ENCODE measurements around the gene CDC37L1. TPM values are rescaled to one million over a fixed set of nuclear protein-coding genes. Genes with fewer than 3 reads are reported as not detected.

Gene CDC37L1
- total RNA-seq, 2 donors from 2014 or later = 18.4 to 22.2 TPM

GRCh38 chr9:4670591-4670990 is 8.8 kb upstream of the CDC37L1 start:
- H3K4me3 Mint-ChIP-seq = no peak overlapping the region
- no peak overlapping the region for H3K9ac ChIP-seq (ENCODE audit: extremely low read depth, low read length, poor library complexity, severe bottlenecking)
- WGBS, 2 experiments (ENCODE audit: insufficient coverage in 1 of 2, insufficient read length in 1 of 2) = 86 to 87% methylated on average over 1 to 2 of the region's 3 CpGs
- H3K36me3 ChIP-seq (ENCODE audit: control insufficient read depth, insufficient read depth, low read length) = no peaks in the 10 kb centered on the region
- H3K36me3 Mint-ChIP-seq (ENCODE audit: low read depth) = no peaks in the 10 kb centered on the region
- no peak overlapping the region for H3K27ac Mint-ChIP-seq
- DNase-seq = no peak
- H3K4me1 ChIP-seq (ENCODE audit: control insufficient read depth, insufficient read depth, low read length) = peaks cover under 1% of the 10 kb centered on the region
- H3K27me3 Mint-ChIP-seq (ENCODE audit: insufficient read depth) = no peaks in the 10 kb centered on the region
- H3K9me3 Mint-ChIP-seq = no peaks in the 10 kb centered on the region
- H3K4me1 Mint-ChIP-seq = peaks cover 7% of the 10 kb centered on the region
- H3K4me3 ChIP-seq (ENCODE audit: low read length) = no peak overlapping the region
- H3K9me3 ChIP-seq (ENCODE audit: control insufficient read depth, low read length) = no peaks in the 10 kb centered on the region
- TF ChIP-seq CTCF (conservative IDR thresholded peaks at IDR 0.05) = no peak
- H3K27me3 ChIP-seq (ENCODE audit: control insufficient read depth, insufficient read depth, low read length, poor library complexity, severe bottlenecking) = no peaks in the 10 kb centered on the region
- no peak overlapping the region for H3K27ac ChIP-seq (ENCODE audit: low read depth, low read length)

GRCh38 chr9:4671737-4672136 is 7.6 kb upstream of the CDC37L1 start:
- Histone ChIP-seq H3K9me3 (ENCODE audit: control insufficient read depth, low read length) (no peaks in the 10 kb centered on the region), H3K27ac (ENCODE audit: low read depth, low read length) (no peak overlapping the region), H3K27me3 (ENCODE audit: control insufficient read depth, insufficient read depth, low read length, poor library complexity, severe bottlenecking) (no peaks in the 10 kb centered on the region), H3K4me1 (ENCODE audit: control insufficient read depth, insufficient read depth, low read length) (no peaks in the 10 kb centered on the region), H3K9ac (ENCODE audit: extremely low read depth, low read length, poor library complexity, severe bottlenecking) (no peak overlapping the region), H3K36me3 (ENCODE audit: control insufficient read depth, insufficient read depth, low read length) (no peaks in the 10 kb centered on the region), H3K4me3 (ENCODE audit: low read length) (no peak overlapping the region)
- Mint-ChIP-seq H3K27ac (no peak overlapping the region), H3K36me3 (ENCODE audit: low read depth) (no peaks in the 10 kb centered on the region), H3K9me3 (no peaks in the 10 kb centered on the region), H3K27me3 (ENCODE audit: insufficient read depth) (no peaks in the 10 kb centered on the region), H3K4me1 (peaks cover 2% of the 10 kb centered on the region), H3K4me3 (no peak overlapping the region)
- no peak for TF ChIP-seq CTCF (conservative IDR thresholded peaks at IDR 0.05)
- DNase-seq = no peak
- WGBS, 2 experiments (ENCODE audit: insufficient coverage in 1 of 2, insufficient read length in 1 of 2) = 100% methylated on average over 1 of the region's 1 CpG; no CpG with 5 or more reads in 1 of the 2 experiments

- Histone ChIP-seq H3K36me3 (ENCODE audit: control insufficient read depth, insufficient read depth, low read length) (no peaks in the 10 kb centered on the region), H3K9ac (ENCODE audit: extremely low read depth, low read length, poor library complexity, severe bottlenecking) (no peak overlapping the region), H3K9me3 (ENCODE audit: control insufficient read depth, low read length) (no peaks in the 10 kb centered on the region), H3K27ac (ENCODE audit: low read depth, low read length) (no peak overlapping the region), H3K27me3 (ENCODE audit: control insufficient read depth, insufficient read depth, low read length, poor library complexity, severe bottlenecking) (no peaks in the 10 kb centered on the region), H3K4me3 (ENCODE audit: low read length) (no peak overlapping the region), H3K4me1 (ENCODE audit: control insufficient read depth, insufficient read depth, low read length) (no peaks in the 10 kb centered on the region)
- no peaks in the 10 kb centered on the region for H3K36me3 Mint-ChIP-seq (ENCODE audit: low read depth)
- no peaks in the 10 kb centered on the region for H3K9me3 Mint-ChIP-seq
- no peak for DNase-seq
- no peaks in the 10 kb centered on the region for H3K27me3 Mint-ChIP-seq (ENCODE audit: insufficient read depth)
- TF ChIP-seq CTCF (conservative IDR thresholded peaks at IDR 0.05) = no peak
- H3K4me1 Mint-ChIP-seq = no peaks in the 10 kb centered on the region
- H3K27ac Mint-ChIP-seq = no peak overlapping the region
- H3K4me3 Mint-ChIP-seq = no peak overlapping the region
Observed at GRCh38 chr9:4674783-4675182, 4.6 kb upstream of the CDC37L1 start.

Measured in endodermal cell (in vitro differentiated cells).